Astrocyte (in vitro differentiated cells and primary cell): ENCODE measurements around the gene TNNI3.

Source experiments
- CTCF ChIP-seq: IDR thresholded peaks from 2 replicates; pipeline ENCODE4 v1.5.1; 2011; ENCODE audit warnings: low read depth, mild to moderate bottlenecking, inconsistent platforms, low read length, moderate library complexity; ENCODE audit not compliant: insufficient read depth
- EZH2 ChIP-seq: IDR thresholded peaks from 2 replicates; pipeline ENCODE4 v1.6.1; 2012; ENCODE audit warnings: mild to moderate bottlenecking, low read length, inconsistent platforms; ENCODE audit not compliant: insufficient read depth

- TF ChIP-seq CTCF, result no peak
- TF ChIP-seq EZH2, result no peak
These were observed 42.9 kb downstream of the TNNI3 start for GRCh38 chr19:55114566-55115145.
